ENCODE results near the gene ANXA8. TPM values are rescaled to one million over a fixed set of nuclear protein-coding genes. Genes with fewer than 3 reads are reported as not detected.

Gene ANXA8
- total and polyA plus RNA-seq, 2 of the 13 experiments (the other 11 are each of a cell fraction or from before 2014, with no cell fraction given), result not detected

- H3K4me3 ChIP-seq (replicated peaks in 1 of 3; ENCODE audit: insufficient read depth in 1 of 3, low read depth in 2 of 3, low read length in 3 of 3), result no peak overlapping the region
- no peak overlapping the region for H2AFZ ChIP-seq (ENCODE audit: low read length)
- FAIRE-seq, result no peak
- in situ Hi-C loops (cut with HindIII; ENCODE audit: extremely low pct_ligation_motif_present, low pct_unique_long_range_greater_than_20kb) (no loop called here), intact Hi-C loops (cut with micrococcal nuclease; ENCODE audit: unreplicated experiment) (no loop called here)
- H3K27ac ChIP-seq (ENCODE audit: extremely low read length, insufficient read depth, low read length), result no peak overlapping the region
- H4K20me1 ChIP-seq (ENCODE audit: insufficient read depth, low read length), result no peaks in the 10 kb centered on the region
- CTCF ChIA-PET (ENCODE audit: low intra/inter-chr PET ratio, low total read pairs), result no interaction called here
- ATAC-seq, result no peak
- TF ChIP-seq, protein P1, sequence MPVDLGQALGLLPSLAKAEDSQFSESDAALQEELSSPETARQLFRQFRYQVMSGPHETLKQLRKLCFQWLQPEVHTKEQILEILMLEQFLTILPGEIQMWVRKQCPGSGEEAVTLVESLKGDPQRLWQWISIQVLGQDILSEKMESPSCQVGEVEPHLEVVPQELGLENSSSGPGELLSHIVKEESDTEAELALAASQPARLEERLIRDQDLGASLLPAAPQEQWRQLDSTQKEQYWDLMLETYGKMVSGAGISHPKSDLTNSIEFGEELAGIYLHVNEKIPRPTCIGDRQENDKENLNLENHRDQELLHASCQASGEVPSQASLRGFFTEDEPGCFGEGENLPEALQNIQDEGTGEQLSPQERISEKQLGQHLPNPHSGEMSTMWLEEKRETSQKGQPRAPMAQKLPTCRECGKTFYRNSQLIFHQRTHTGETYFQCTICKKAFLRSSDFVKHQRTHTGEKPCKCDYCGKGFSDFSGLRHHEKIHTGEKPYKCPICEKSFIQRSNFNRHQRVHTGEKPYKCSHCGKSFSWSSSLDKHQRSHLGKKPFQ (CRISPR knock-in tag; IDR thresholded peaks at IDR 0.05; ENCODE audit: insufficient replicate concordance), result no peak
- TF ChIP-seq PTBP1 (IDR thresholded peaks at IDR 0.05; ENCODE audit: low read depth, low read length, poor library complexity, severe bottlenecking) (no peak), MEF2D (CRISPR knock-in tag; IDR thresholded peaks at IDR 0.05) (no peak), ZNF556 (CRISPR knock-in tag; IDR thresholded peaks at IDR 0.05; ENCODE audit: borderline replicate concordance) (no peak), ZKSCAN1 (IDR thresholded peaks at IDR 0.05; ENCODE audit: low read length) (no peak)
- H3K9me3 ChIP-seq (ENCODE audit: low read length), result no peaks in the 10 kb centered on the region
- POLR2A ChIA-PET, result no interaction called here
- H3K4me1 ChIP-seq (ENCODE audit: insufficient read depth, low read length), result peaks cover 18% of the 10 kb centered on the region
- H3K4me2 ChIP-seq (ENCODE audit: low read depth, low read length), result no peak overlapping the region
- no peak overlapping the region for H3K9ac ChIP-seq (ENCODE audit: insufficient read depth, low read depth, low read length)
- H3K79me2 ChIP-seq (ENCODE audit: insufficient read depth, low read length), result no peaks in the 10 kb centered on the region
- no peaks in the 10 kb centered on the region for H3K36me3 ChIP-seq (replicated peaks in 1 of 2; ENCODE audit: control insufficient read depth in 1 of 2, insufficient read depth in 2 of 2, low read length in 2 of 2)
- BruUV-seq (replicated peaks), result no TSS peak
- peaks cover 9 to 44% of the 10 kb centered on the region in 2 experiments; a peak in 4 of 5 replicates for H3K27me3 ChIP-seq (ENCODE audit: control insufficient read depth in 1 of 2, insufficient read depth in 2 of 2, low read length in 2 of 2)
- 12% methylated on average over 2 of the region's 7 CpGs for WGBS (ENCODE audit: low lambda C conversion rate)
- DNase-seq (ENCODE audit: low spot score), result no peak
Measured at GRCh38 chr10:47451998-47452494, 31.9 kb downstream of the ANXA8 start.

DNA sequence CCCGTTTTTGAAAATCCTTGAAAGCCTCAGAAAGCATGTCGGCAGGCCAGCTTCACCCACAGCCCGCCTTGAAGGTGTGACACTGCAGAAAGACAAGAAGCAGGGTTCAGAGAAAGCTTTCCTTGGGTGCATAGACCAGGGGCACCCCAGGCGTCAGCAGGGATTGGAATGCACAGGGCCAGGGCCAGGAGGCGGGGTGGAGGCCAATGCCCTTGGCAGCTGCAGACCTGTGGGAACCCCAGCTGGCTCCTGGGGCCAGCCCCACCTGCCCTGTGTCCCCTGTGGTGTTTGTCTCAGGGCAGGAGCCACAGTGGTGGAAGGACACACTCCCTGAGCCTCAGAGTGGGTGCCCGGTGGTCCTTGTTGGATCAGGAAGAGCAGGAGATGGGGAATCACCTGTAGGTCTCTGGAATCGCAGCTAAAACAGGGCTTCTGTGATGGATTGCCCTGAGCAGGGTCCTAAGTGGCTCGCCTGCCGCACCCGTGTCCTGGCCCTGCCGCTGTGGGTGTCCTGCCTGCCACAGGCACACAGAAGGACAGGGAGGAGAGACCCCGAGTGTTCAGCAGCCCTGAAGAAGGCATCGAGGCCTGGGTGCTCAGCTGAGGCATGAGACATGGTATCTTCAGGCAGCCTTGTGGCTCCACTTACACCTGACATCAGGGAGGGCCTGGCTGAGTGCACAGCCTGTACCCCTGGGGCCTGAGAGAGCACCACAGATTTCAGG is 32.5 kb downstream of the ANXA8 start:
- in situ Hi-C loops (cut with HindIII; ENCODE audit: extremely low pct_ligation_motif_present, low pct_unique_long_range_greater_than_20kb), result no loop called here
- Histone ChIP-seq H3K4me2 (ENCODE audit: low read depth, low read length) (no peak overlapping the region), H3K27ac (ENCODE audit: extremely low read length, insufficient read depth, low read length) (no peak overlapping the region), H4K20me1 (ENCODE audit: insufficient read depth, low read length) (no peaks in the 10 kb centered on the region), H2AFZ (ENCODE audit: low read length) (no peak overlapping the region), H3K9ac (ENCODE audit: insufficient read depth, low read depth, low read length) (no peak overlapping the region), H3K36me3 (replicated peaks in 1 of 2; ENCODE audit: control insufficient read depth in 1 of 2, insufficient read depth in 2 of 2, low read length in 2 of 2) (no peaks in the 10 kb centered on the region), H3K9me3 (ENCODE audit: low read length) (peaks cover 1% of the 10 kb centered on the region; the same call in 1 of the 2 replicates), H3K27me3 (ENCODE audit: control insufficient read depth in 1 of 2, insufficient read depth in 2 of 2, low read length in 2 of 2) (peaks cover 9 to 44% of the 10 kb centered on the region in 2 experiments; a peak in 4 of 5 replicates), H3K4me1 (ENCODE audit: insufficient read depth, low read length) (peaks cover 12% of the 10 kb centered on the region), H3K4me3 (replicated peaks in 1 of 3; ENCODE audit: insufficient read depth in 1 of 3, low read depth in 2 of 3, low read length in 3 of 3) (no peak overlapping the region), H3K79me2 (ENCODE audit: insufficient read depth, low read length) (no peaks in the 10 kb centered on the region)
- intact Hi-C loops (cut with micrococcal nuclease; ENCODE audit: unreplicated experiment), result no loop called here
- ChIA-PET POLR2A (no interaction called here), CTCF (ENCODE audit: low intra/inter-chr PET ratio, low total read pairs) (no interaction called here)
- no TSS peak for BruUV-seq (replicated peaks)
- FAIRE-seq (no peak), DNase-seq (ENCODE audit: low spot score) (no peak), ATAC-seq (peak; percentile 37)
- WGBS (ENCODE audit: low lambda C conversion rate), result 18% methylated on average over 2 of the region's 13 CpGs
- TF ChIP-seq RNF2 (conservative IDR thresholded peaks at IDR 0.05; ENCODE audit: low read depth), result no peak
- TF ChIP-seq MATR3 (CRISPR knock-in tag; IDR thresholded peaks at IDR 0.05), result no peak
- no peak for TF ChIP-seq RFX1 (IDR thresholded peaks at IDR 0.05)
- no peak for TF ChIP-seq ZNF354B (CRISPR knock-in tag; IDR thresholded peaks at IDR 0.05)
- no peak for TF ChIP-seq CSRNP1 (CRISPR knock-in tag; IDR thresholded peaks at IDR 0.05)
- TF ChIP-seq, protein P2, sequence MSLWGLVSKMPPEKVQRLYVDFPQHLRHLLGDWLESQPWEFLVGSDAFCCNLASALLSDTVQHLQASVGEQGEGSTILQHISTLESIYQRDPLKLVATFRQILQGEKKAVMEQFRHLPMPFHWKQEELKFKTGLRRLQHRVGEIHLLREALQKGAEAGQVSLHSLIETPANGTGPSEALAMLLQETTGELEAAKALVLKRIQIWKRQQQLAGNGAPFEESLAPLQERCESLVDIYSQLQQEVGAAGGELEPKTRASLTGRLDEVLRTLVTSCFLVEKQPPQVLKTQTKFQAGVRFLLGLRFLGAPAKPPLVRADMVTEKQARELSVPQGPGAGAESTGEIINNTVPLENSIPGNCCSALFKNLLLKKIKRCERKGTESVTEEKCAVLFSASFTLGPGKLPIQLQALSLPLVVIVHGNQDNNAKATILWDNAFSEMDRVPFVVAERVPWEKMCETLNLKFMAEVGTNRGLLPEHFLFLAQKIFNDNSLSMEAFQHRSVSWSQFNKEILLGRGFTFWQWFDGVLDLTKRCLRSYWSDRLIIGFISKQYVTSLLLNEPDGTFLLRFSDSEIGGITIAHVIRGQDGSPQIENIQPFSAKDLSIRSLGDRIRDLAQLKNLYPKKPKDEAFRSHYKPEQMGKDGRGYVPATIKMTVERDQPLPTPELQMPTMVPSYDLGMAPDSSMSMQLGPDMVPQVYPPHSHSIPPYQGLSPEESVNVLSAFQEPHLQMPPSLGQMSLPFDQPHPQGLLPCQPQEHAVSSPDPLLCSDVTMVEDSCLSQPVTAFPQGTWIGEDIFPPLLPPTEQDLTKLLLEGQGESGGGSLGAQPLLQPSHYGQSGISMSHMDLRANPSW (CRISPR knock-in tag; IDR thresholded peaks at IDR 0.05; ENCODE audit: borderline replicate concordance), result no peak
- TF ChIP-seq SIN3A (IDR thresholded peaks at IDR 0.05; ENCODE audit: borderline replicate concordance, low read depth, low read length), result no peak
